Measurements from ENCODE around the gene LIPI.

LIPI gene

GRCh38 chr21:14241297-14241696 is 30.5 kb upstream of the LIPI start:
- no peak for DNase-seq (ENCODE audit: low spot score)
- Histone ChIP-seq H3K27ac (replicated peaks; ENCODE audit: low read length) (no peak overlapping the region), H3K4ac (ENCODE audit: low read length) (no peak overlapping the region), H3K18ac (ENCODE audit: low read length) (no peak overlapping the region), H3K23ac (ENCODE audit: low read depth, low read length, poor library complexity) (no peak overlapping the region), H2BK12ac (ENCODE audit: low read length) (no peak overlapping the region), H3K4me2 (ENCODE audit: insufficient read depth, low read length, poor library complexity, severe bottlenecking) (no peak overlapping the region), H4K91ac (ENCODE audit: low read depth, low read length, poor library complexity) (no peak overlapping the region), H4K8ac (ENCODE audit: low read depth, low read length) (no peak overlapping the region), H3K36me3 (replicated peaks in 1 of 2; ENCODE audit: control insufficient read depth in 2 of 2, insufficient read depth in 2 of 2, low read length in 2 of 2) (no peaks in the 10 kb centered on the region), H2AK5ac (ENCODE audit: low read depth, low read length) (no peak overlapping the region), H2BK120ac (ENCODE audit: low read depth, low read length) (no peak overlapping the region), H3K4me1 (ENCODE audit: control insufficient read depth in 2 of 2, insufficient read depth in 1 of 2, low read depth in 1 of 2, low read length in 2 of 2) (no peaks in the 10 kb centered on the region), H2BK15ac (ENCODE audit: low read length) (no peak overlapping the region), H3K27me3 (ENCODE audit: control insufficient read depth in 3 of 3, insufficient read depth in 3 of 3, low read depth in 1 of 3, low read length in 3 of 3) (peaks cover 0 to 5% (median 0%) of the 10 kb centered on the region in 3 experiments), H3K9me3 (replicated peaks in 1 of 2; ENCODE audit: control insufficient read depth in 2 of 2, insufficient read depth in 1 of 2, low read depth in 1 of 2, low read length in 2 of 2) (no peaks in the 10 kb centered on the region), H3K9ac (ENCODE audit: low read depth, low read length, poor library complexity) (no peak overlapping the region), H2BK5ac (ENCODE audit: low read length) (no peak overlapping the region), H3K79me1 (ENCODE audit: low read depth, low read length) (no peaks in the 10 kb centered on the region), H3K14ac (ENCODE audit: low read length) (no peak overlapping the region), H3K4me3 (ENCODE audit: low read length in 2 of 2) (no peak overlapping the region), H2AFZ (ENCODE audit: low read length) (no peak overlapping the region)
- no CpG with 5 or more reads among the region's 2 CpGs for WGBS, 2 donors (ENCODE audit: extremely low coverage in 2 of 2, insufficient read length in 2 of 2, insufficient replicate concordance in 1 of 2)

GRCh38 chr21:14239281-14239680 is 28.5 kb upstream of the LIPI start:
- Histone ChIP-seq H2AK5ac (ENCODE audit: low read depth, low read length) (no peak overlapping the region), H3K4ac (ENCODE audit: low read length) (no peak overlapping the region), H3K79me1 (ENCODE audit: low read depth, low read length) (no peaks in the 10 kb centered on the region), H2BK15ac (ENCODE audit: low read length) (no peak overlapping the region), H3K4me3 (ENCODE audit: low read length in 2 of 2) (no peak overlapping the region), H4K91ac (ENCODE audit: low read depth, low read length, poor library complexity) (no peak overlapping the region), H3K23ac (ENCODE audit: low read depth, low read length, poor library complexity) (no peak overlapping the region), H2BK120ac (ENCODE audit: low read depth, low read length) (no peak overlapping the region), H3K4me2 (ENCODE audit: insufficient read depth, low read length, poor library complexity, severe bottlenecking) (no peak overlapping the region), H3K9ac (ENCODE audit: low read depth, low read length, poor library complexity) (no peak overlapping the region), H3K27ac (replicated peaks; ENCODE audit: low read length) (no peak overlapping the region), H3K9me3 (replicated peaks in 1 of 2; ENCODE audit: control insufficient read depth in 2 of 2, insufficient read depth in 1 of 2, low read depth in 1 of 2, low read length in 2 of 2) (no peaks in the 10 kb centered on the region), H2BK12ac (ENCODE audit: low read length) (no peak overlapping the region), H3K27me3 (ENCODE audit: control insufficient read depth in 3 of 3, insufficient read depth in 3 of 3, low read depth in 1 of 3, low read length in 3 of 3) (peaks cover 0 to 5% (median 0%) of the 10 kb centered on the region in 3 experiments), H4K8ac (ENCODE audit: low read depth, low read length) (no peak overlapping the region), H2BK5ac (ENCODE audit: low read length) (no peak overlapping the region), H2AFZ (ENCODE audit: low read length) (no peak overlapping the region), H3K36me3 (replicated peaks in 1 of 2; ENCODE audit: control insufficient read depth in 2 of 2, insufficient read depth in 2 of 2, low read length in 2 of 2) (no peaks in the 10 kb centered on the region), H3K4me1 (ENCODE audit: control insufficient read depth in 2 of 2, insufficient read depth in 1 of 2, low read depth in 1 of 2, low read length in 2 of 2) (no peaks in the 10 kb centered on the region), H3K18ac (ENCODE audit: low read length) (no peak overlapping the region), H3K14ac (ENCODE audit: low read length) (no peak overlapping the region)
- no CpG with 5 or more reads among the region's 2 CpGs for WGBS, 2 donors (ENCODE audit: extremely low coverage in 2 of 2, insufficient read length in 2 of 2, insufficient replicate concordance in 1 of 2)
- DNase-seq (ENCODE audit: low spot score), result no peak

- H3K14ac ChIP-seq (ENCODE audit: low read length), result no peak overlapping the region
- peaks cover 0 to 5% (median 0%) of the 10 kb centered on the region in 3 experiments for H3K27me3 ChIP-seq (ENCODE audit: control insufficient read depth in 3 of 3, insufficient read depth in 3 of 3, low read depth in 1 of 3, low read length in 3 of 3)
- H3K79me1 ChIP-seq (ENCODE audit: low read depth, low read length), result no peaks in the 10 kb centered on the region
- no peak overlapping the region for H3K4ac ChIP-seq (ENCODE audit: low read length)
- H3K27ac ChIP-seq (replicated peaks; ENCODE audit: low read length), result no peak overlapping the region
- H3K18ac ChIP-seq (ENCODE audit: low read length), result no peak overlapping the region
- no peak overlapping the region for H3K4me2 ChIP-seq (ENCODE audit: insufficient read depth, low read length, poor library complexity, severe bottlenecking)
- no peak overlapping the region for H2BK12ac ChIP-seq (ENCODE audit: low read length)
- H3K4me3 ChIP-seq (ENCODE audit: low read length in 2 of 2), result no peak overlapping the region
- H2AK5ac ChIP-seq (ENCODE audit: low read depth, low read length), result no peak overlapping the region
- H2BK120ac ChIP-seq (ENCODE audit: low read depth, low read length), result no peak overlapping the region
- H3K9ac ChIP-seq (ENCODE audit: low read depth, low read length, poor library complexity), result no peak overlapping the region
- no peak overlapping the region for H4K8ac ChIP-seq (ENCODE audit: low read depth, low read length)
- no peaks in the 10 kb centered on the region for H3K9me3 ChIP-seq (replicated peaks in 1 of 2; ENCODE audit: control insufficient read depth in 2 of 2, insufficient read depth in 1 of 2, low read depth in 1 of 2, low read length in 2 of 2)
- no CpG with 5 or more reads among the region's 3 CpGs for WGBS, 2 donors (ENCODE audit: extremely low coverage in 2 of 2, insufficient read length in 2 of 2, insufficient replicate concordance in 1 of 2)
- H3K36me3 ChIP-seq (replicated peaks in 1 of 2; ENCODE audit: control insufficient read depth in 2 of 2, insufficient read depth in 2 of 2, low read length in 2 of 2), result no peaks in the 10 kb centered on the region
- H3K23ac ChIP-seq (ENCODE audit: low read depth, low read length, poor library complexity), result no peak overlapping the region
- H4K91ac ChIP-seq (ENCODE audit: low read depth, low read length, poor library complexity), result no peak overlapping the region
- no peak overlapping the region for H2BK5ac ChIP-seq (ENCODE audit: low read length)
- DNase-seq (ENCODE audit: low spot score), result no peak
- H2BK15ac ChIP-seq (ENCODE audit: low read length), result no peak overlapping the region
- H2AFZ ChIP-seq (ENCODE audit: low read length), result no peak overlapping the region
- H3K4me1 ChIP-seq (ENCODE audit: control insufficient read depth in 2 of 2, insufficient read depth in 1 of 2, low read depth in 1 of 2, low read length in 2 of 2), result no peaks in the 10 kb centered on the region
Observed at GRCh38 chr21:14236180-14236579, 25.4 kb upstream of the LIPI start.

- no peak for DNase-seq (ENCODE audit: low spot score)
- Histone ChIP-seq H3K23ac (ENCODE audit: low read depth, low read length, poor library complexity) (no peak overlapping the region), H3K14ac (ENCODE audit: low read length) (no peak overlapping the region), H3K36me3 (replicated peaks in 1 of 2; ENCODE audit: control insufficient read depth in 2 of 2, insufficient read depth in 2 of 2, low read length in 2 of 2) (no peaks in the 10 kb centered on the region), H4K91ac (ENCODE audit: low read depth, low read length, poor library complexity) (no peak overlapping the region), H2BK5ac (ENCODE audit: low read length) (no peak overlapping the region), H3K27ac (replicated peaks; ENCODE audit: low read length) (no peak overlapping the region), H3K9ac (ENCODE audit: low read depth, low read length, poor library complexity) (no peak overlapping the region), H2AK5ac (ENCODE audit: low read depth, low read length) (no peak overlapping the region), H4K8ac (ENCODE audit: low read depth, low read length) (no peak overlapping the region), H3K18ac (ENCODE audit: low read length) (no peak overlapping the region), H2BK15ac (ENCODE audit: low read length) (no peak overlapping the region), H3K27me3 (ENCODE audit: control insufficient read depth in 3 of 3, insufficient read depth in 3 of 3, low read depth in 1 of 3, low read length in 3 of 3) (peaks cover 0 to 5% (median 0%) of the 10 kb centered on the region in 3 experiments), H2BK12ac (ENCODE audit: low read length) (no peak overlapping the region), H3K4me1 (ENCODE audit: control insufficient read depth in 2 of 2, insufficient read depth in 1 of 2, low read depth in 1 of 2, low read length in 2 of 2) (no peaks in the 10 kb centered on the region), H3K4me2 (ENCODE audit: insufficient read depth, low read length, poor library complexity, severe bottlenecking) (no peak overlapping the region), H3K4me3 (ENCODE audit: low read length in 2 of 2) (no peak overlapping the region), H2AFZ (ENCODE audit: low read length) (no peak overlapping the region), H3K79me1 (ENCODE audit: low read depth, low read length) (no peaks in the 10 kb centered on the region), H2BK120ac (ENCODE audit: low read depth, low read length) (no peak overlapping the region), H3K9me3 (replicated peaks in 1 of 2; ENCODE audit: control insufficient read depth in 2 of 2, insufficient read depth in 1 of 2, low read depth in 1 of 2, low read length in 2 of 2) (no peaks in the 10 kb centered on the region), H3K4ac (ENCODE audit: low read length) (no peak overlapping the region)
- WGBS, 2 donors (ENCODE audit: extremely low coverage in 2 of 2, insufficient read length in 2 of 2, insufficient replicate concordance in 1 of 2), result no CpG with 5 or more reads among the region's 5 CpGs
Observed at GRCh38 chr21:14235101-14235500, 24.3 kb upstream of the LIPI start.

Measured in neuronal stem cell (in vitro differentiated cells).